Naive B cell (primary cell): ENCODE results near the gene CSF1. TPM values are rescaled to one million over a fixed set of nuclear protein-coding genes. Genes with fewer than 3 reads are reported as not detected.

Source experiments
- ATAC-seq, 2 donors: fragments of 150-1000 bp; cut with Tn5 transposase; 2 replicates each; pipeline ENCODE4 v1.10.0; 2021; ENCODE audit warnings: low read depth in 2 of 2, mild to moderate bottlenecking in 2 of 2, moderate library complexity in 2 of 2
- DNase-seq: peaks from one replicate; pipeline ENCODE4 v3.0.0; 2022
- H3K27ac Mint-ChIP-seq, 6 donors: one replicate each; pipeline ENCODE4 v1.8.0; 2020 to 2022; ENCODE audit warnings: mild to moderate bottlenecking in 6 of 6, mixed read lengths in 6 of 6, moderate library complexity in 5 of 6, inconsistent platforms in 2 of 6
- H3K27me3 Mint-ChIP-seq, 3 donors: one replicate each; pipeline ENCODE4 v1.8.0; 2021 to 2022; ENCODE audit warnings: mixed read lengths in 3 of 3, mild to moderate bottlenecking in 1 of 3
- H3K36me3 Mint-ChIP-seq, 2 donors: one replicate each; pipeline ENCODE4 v1.8.0; 2020 to 2022; ENCODE audit warnings: mixed read lengths in 2 of 2, inconsistent platforms in 1 of 2, mild to moderate bottlenecking in 1 of 2
- H3K4me1 Mint-ChIP-seq, 3 donors: one replicate each; pipeline ENCODE4 v1.8.0; 2020 to 2022; ENCODE audit warnings: mixed read lengths in 3 of 3, inconsistent platforms in 1 of 3, mild to moderate bottlenecking in 1 of 3, moderate library complexity in 1 of 3
- H3K4me3 Mint-ChIP-seq, 8 donors: one replicate each; pipeline ENCODE4 v1.8.0; 2020 to 2022; ENCODE audit warnings: mild to moderate bottlenecking in 8 of 8, mixed read lengths in 8 of 8, moderate library complexity in 8 of 8, inconsistent platforms in 2 of 8
- H3K9me3 Mint-ChIP-seq, 7 donors: one replicate each; pipeline ENCODE4 v1.8.0; 2020 to 2022; ENCODE audit warnings: mixed read lengths in 7 of 7, mild to moderate bottlenecking in 5 of 7, inconsistent platforms in 2 of 7, moderate library complexity in 1 of 7
- polyA plus RNA-seq, 6 donors: library from polyadenylated mRNA; unstranded; fragments of 300-500 nt; fragmentation: Illumina TruSeq; gene quantifications; one replicate each; pipeline ENCODE4 v1.2.3, GENCODE V29; 2021; ENCODE audit warnings: low read depth in 6 of 6

CSF1 gene
- polyA plus RNA-seq, 6 donors from 2014 or later, result 0.23 to 0.60 (median 0.43) TPM; not detected in 3

DNA sequence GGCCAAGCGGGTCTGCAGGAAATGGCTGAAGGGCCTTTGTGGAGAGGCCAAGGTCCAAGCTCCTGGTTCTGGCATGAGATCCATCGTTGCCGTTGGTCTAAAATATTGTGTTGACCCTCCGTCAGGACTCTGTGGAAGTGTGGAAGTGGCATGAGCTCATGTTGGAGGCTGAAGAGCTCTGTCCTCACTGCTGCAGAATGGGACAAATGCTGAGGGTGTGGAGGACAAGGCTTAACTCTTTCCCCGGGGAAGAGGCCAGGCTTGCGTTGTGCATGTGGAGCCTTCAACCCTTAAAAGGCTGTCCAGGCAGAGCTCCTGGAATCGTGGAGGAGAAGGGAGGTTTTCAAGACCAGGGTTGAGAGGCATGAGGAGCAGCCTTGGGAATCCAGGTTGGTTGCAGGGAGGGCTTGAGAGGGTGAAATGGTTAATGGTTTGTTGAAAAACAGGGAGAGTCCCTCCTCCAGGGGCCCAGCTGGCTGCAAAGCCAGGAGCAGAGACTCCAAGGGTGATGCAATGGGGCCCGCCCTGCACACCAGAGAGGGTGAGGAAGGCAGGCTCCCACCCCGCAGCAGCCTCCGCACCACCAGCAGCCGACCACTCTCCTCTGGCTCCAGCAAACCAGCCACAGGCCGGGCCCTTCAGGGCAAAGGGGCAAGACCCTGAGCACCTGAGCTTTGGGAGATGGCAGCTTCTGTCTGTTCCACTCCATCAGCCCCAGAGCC, 67.2 kb downstream of the CSF1 start:
- no peak for ATAC-seq
- H3K27ac Mint-ChIP-seq, result no peak overlapping the region

DNA sequence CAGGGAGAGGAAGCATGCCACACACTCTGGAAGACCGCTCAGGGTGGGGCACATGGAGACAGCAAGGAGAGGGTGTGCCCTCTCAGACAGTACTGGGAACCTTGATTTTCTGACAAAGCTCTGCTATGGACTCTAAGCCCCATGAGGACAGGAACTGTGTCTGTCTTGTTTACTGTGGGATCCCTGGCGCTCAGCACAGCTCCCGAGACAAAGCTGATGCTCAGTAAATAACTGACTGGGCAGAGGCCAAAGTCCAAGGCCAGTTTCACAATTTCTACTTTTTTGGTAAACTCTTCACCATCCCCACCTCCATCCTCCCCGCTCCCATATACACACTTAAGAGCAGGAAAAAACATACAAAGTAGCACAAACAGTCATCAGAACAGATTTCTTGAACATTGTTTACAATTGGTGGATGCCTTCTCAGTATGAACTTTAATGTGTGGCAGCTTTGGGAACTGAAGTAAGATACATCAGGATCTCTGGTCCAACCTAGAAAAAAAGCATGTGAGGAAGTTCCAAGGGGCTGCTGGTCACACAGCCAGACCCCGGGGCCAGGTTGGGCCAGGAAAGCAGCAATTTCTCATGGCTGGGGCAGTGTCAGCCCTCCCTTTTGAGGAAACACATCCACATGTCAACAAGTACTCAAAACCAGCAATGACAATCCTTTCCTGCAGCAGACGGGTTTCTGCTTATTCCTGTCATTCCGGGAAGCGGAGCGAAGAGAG, 68.3 kb downstream of the CSF1 start:
- H3K4me1 Mint-ChIP-seq, result no peaks in the 10 kb centered on the region
- DNase-seq (no peak), ATAC-seq (no peak)
- H3K36me3 Mint-ChIP-seq, result no peaks in the 10 kb centered on the region
- no peaks in the 10 kb centered on the region for H3K9me3 Mint-ChIP-seq
- no peak overlapping the region for H3K4me3 Mint-ChIP-seq
- H3K27ac Mint-ChIP-seq, result no peak overlapping the region
- H3K27me3 Mint-ChIP-seq, result peaks cover 14 to 35% (median 32%) of the 10 kb centered on the region in 3 donors

More for the DNA sequence above, 67.2 kb downstream of the CSF1 start:
- no peak for DNase-seq
- Mint-ChIP-seq H3K4me1 (no peaks in the 10 kb centered on the region), H3K4me3 (peak overlapping the region in 1 of 8 donors; percentile 52), H3K9me3 (no peaks in the 10 kb centered on the region), H3K36me3 (no peaks in the 10 kb centered on the region), H3K27me3 (peaks cover 15 to 35% (median 32%) of the 10 kb centered on the region in 3 donors)

- H3K4me3 Mint-ChIP-seq, result no peak overlapping the region
- no peaks in the 10 kb centered on the region for H3K9me3 Mint-ChIP-seq
- peaks cover 0 to 5% (median 3%) of the 10 kb centered on the region in 3 donors for H3K4me1 Mint-ChIP-seq
- DNase-seq (no peak), ATAC-seq (no peak)
- peak overlapping the region in 1 of 6 donors; percentile 35 for H3K27ac Mint-ChIP-seq
- H3K36me3 Mint-ChIP-seq, result no peaks in the 10 kb centered on the region
- peaks cover 10 to 35% (median 32%) of the 10 kb centered on the region in 3 donors for H3K27me3 Mint-ChIP-seq
These were observed 68.9 kb downstream of the CSF1 start for GRCh38 chr1:109979489-109980091.

Other genes with a start within 250 kb of the CSF1 start
- 10 to 100 TPM in 2 of 6 donors, 1 to 10 TPM in 4; 3.9 to 14.5 (median 5.7) TPM for gene GSTM2, start 242.8 kb upstream of the CSF1 start, polyA plus RNA-seq
- gene GSTM1, start 223.0 kb upstream of the CSF1 start, polyA plus RNA-seq, result 10 to 100 TPM in 4 of 6 donors, not detected in 2; 36.6 to 90.7 (median 46.5) TPM
- gene GSTM5, start 198.6 kb upstream of the CSF1 start, polyA plus RNA-seq, result under 1 TPM in 1 of 6 donors, not detected in 5; 0.93 TPM
- gene GSTM3, start 169.8 kb upstream of the CSF1 start, polyA plus RNA-seq, result 1 to 10 TPM in 4 of 6 donors, under 1 TPM in 1, not detected in 1; 0.14 to 8.0 (median 2.1) TPM
- gene EPS8L3, start 146.9 kb upstream of the CSF1 start, polyA plus RNA-seq, result not detected
- gene AHCYL1, start 73.9 kb downstream of the CSF1 start, polyA plus RNA-seq, result 10 to 100 TPM; 46.9 to 62.0 (median 57.5) TPM
- gene STRIP1, start 123.8 kb downstream of the CSF1 start, polyA plus RNA-seq, result 10 to 100 TPM; 19.3 to 45.4 (median 24.1) TPM
- gene ALX3, start 159.8 kb downstream of the CSF1 start, polyA plus RNA-seq, result not detected
- gene UBL4B, start 201.6 kb downstream of the CSF1 start, polyA plus RNA-seq, result not detected
- not detected for gene SLC6A17, start 239.6 kb downstream of the CSF1 start, polyA plus RNA-seq